Astrocyte (in vitro differentiated cells and primary cell): ENCODE results near the gene ELOVL1. TPM values are rescaled to one million over a fixed set of nuclear protein-coding genes. Genes with fewer than 3 reads are reported as not detected.

Source experiments
- DNase-seq: peaks from one replicate; pipeline ENCODE4 v3.0.0-alpha.2; 2010; ENCODE audit warnings: low read depth
- FAIRE-seq: peaks from 2 replicates; lab custom pipeline; 2011; peaks lifted over from hg19 to GRCh38; lab: Jason Lieb, UNC
- H2AFZ ChIP-seq: 2 replicates; pipeline ENCODE4 v1.6.0; 2012; ENCODE audit warnings: low read depth, low read length, inconsistent platforms
- H3K27ac ChIP-seq: 2 replicates; pipeline ENCODE4 v1.5.1; 2011; ENCODE audit warnings: low read depth, low read length, inconsistent platforms
- H3K27me3 ChIP-seq: 2 replicates; pipeline ENCODE4 v1.6.0; 2011; ENCODE audit warnings: low read length, inconsistent platforms; ENCODE audit not compliant: insufficient read depth
- H3K36me3 ChIP-seq: 2 replicates; pipeline ENCODE4 v1.5.1; 2011; ENCODE audit warnings: low read length, inconsistent platforms; ENCODE audit not compliant: insufficient read depth
- H3K4me1 ChIP-seq: 2 replicates; pipeline ENCODE4 v1.5.1; 2011; ENCODE audit warnings: low read length, inconsistent platforms; ENCODE audit not compliant: insufficient read depth
- H3K4me2 ChIP-seq: 2 replicates; pipeline ENCODE4 v1.6.0; 2012; ENCODE audit warnings: low read length, inconsistent platforms
- H3K4me3 ChIP-seq: 2 replicates; pipeline ENCODE4 v1.5.1; 2011; ENCODE audit warnings: low read depth, mild to moderate bottlenecking, low read length, inconsistent platforms; ENCODE audit not compliant: insufficient read depth
- H3K79me2 ChIP-seq: 2 replicates; pipeline ENCODE4 v1.6.0; 2012; ENCODE audit warnings: mild to moderate bottlenecking, low read length, inconsistent platforms; ENCODE audit not compliant: insufficient read depth
- H3K9ac ChIP-seq: 2 replicates; pipeline ENCODE4 v1.6.0; 2012; ENCODE audit warnings: mild to moderate bottlenecking, low read length, inconsistent platforms
- H3K9me3 ChIP-seq: 2 replicates; pipeline ENCODE4 v1.5.1; 2012; ENCODE audit warnings: low read depth, mild to moderate bottlenecking, low read length, inconsistent platforms; ENCODE audit not compliant: insufficient read depth
- H4K20me1 ChIP-seq: 2 replicates; pipeline ENCODE4 v1.6.0; 2012; ENCODE audit warnings: low read length, inconsistent platforms; ENCODE audit not compliant: insufficient read depth
- H3K27ac Mint-ChIP-seq: one replicate; pipeline ENCODE4 v1.8.0; 2021; ENCODE audit warnings: mild to moderate bottlenecking, mixed read lengths; ENCODE audit not compliant: unreplicated experiment
- H3K27me3 Mint-ChIP-seq: one replicate; pipeline ENCODE4 v1.8.0; 2021; ENCODE audit warnings: low read depth, mixed read lengths; ENCODE audit not compliant: unreplicated experiment
- H3K36me3 Mint-ChIP-seq: one replicate; pipeline ENCODE4 v1.8.0; 2021; ENCODE audit warnings: low read depth, mixed read lengths; ENCODE audit not compliant: unreplicated experiment
- H3K4me1 Mint-ChIP-seq: one replicate; pipeline ENCODE4 v1.8.0; 2021; ENCODE audit warnings: low read depth, mixed read lengths; ENCODE audit not compliant: unreplicated experiment
- H3K4me3 Mint-ChIP-seq: one replicate; pipeline ENCODE4 v1.8.0; 2021; ENCODE audit warnings: mild to moderate bottlenecking, moderate library complexity, mixed read lengths; ENCODE audit not compliant: unreplicated experiment
- H3K9me3 Mint-ChIP-seq: one replicate; pipeline ENCODE4 v1.8.0; 2021; ENCODE audit warnings: mild to moderate bottlenecking, mixed read lengths; ENCODE audit not compliant: unreplicated experiment
- EZH2 ChIP-seq: IDR thresholded peaks from 2 replicates; pipeline ENCODE4 v1.6.1; 2012; ENCODE audit warnings: mild to moderate bottlenecking, low read length, inconsistent platforms; ENCODE audit not compliant: insufficient read depth
- total RNA-seq: library from RNA; stranded (reverse); gene quantifications from 2 replicates; pipeline ENCODE4 v1.2.1, GENCODE V29; 2021
- TF ChIP-seq, protein P1 (sequence below): IDR thresholded peaks from 2 replicates; pipeline ENCODE4 v1.5.1; 2011; ENCODE audit warnings: low read depth, mild to moderate bottlenecking, inconsistent platforms, low read length, moderate library complexity; ENCODE audit not compliant: insufficient read depth

Gene ELOVL1
- total RNA-seq, 1 donor from 2014 or later: 131 TPM

DNA sequence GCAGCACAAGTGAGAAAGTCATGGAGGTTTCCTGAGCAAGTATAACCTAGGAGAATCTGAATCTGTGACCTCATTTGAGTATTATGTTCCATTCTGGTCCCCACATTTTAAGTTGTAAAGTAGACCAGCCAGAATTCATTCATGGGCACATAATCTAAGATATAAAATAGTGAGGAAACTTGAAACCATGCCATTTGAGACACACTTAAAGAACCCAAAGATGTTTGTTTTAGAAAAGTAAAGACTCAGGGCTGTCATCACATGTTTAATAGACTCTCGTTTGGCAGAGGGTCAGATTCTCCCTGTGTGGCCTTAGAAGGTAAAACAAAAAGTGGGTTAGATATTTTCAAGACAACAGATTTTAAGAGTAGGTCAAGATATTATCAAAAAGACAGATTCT lies 28.2 kb upstream of the ELOVL1 start:
- DNase-seq (no peak), FAIRE-seq (no peak)
- Histone ChIP-seq H3K9me3 (no peaks in the 10 kb centered on the region), H2AFZ (no peak overlapping the region), H3K4me2 (no peak overlapping the region), H3K4me1 (no peaks in the 10 kb centered on the region), H3K4me3 (no peak overlapping the region), H3K9ac (no peak overlapping the region), H3K36me3 (peaks cover 7% of the 10 kb centered on the region), H4K20me1 (peaks cover 29% of the 10 kb centered on the region), H3K27ac (no peak overlapping the region), H3K79me2 (peaks cover 55% of the 10 kb centered on the region), H3K27me3 (no peaks in the 10 kb centered on the region)
- Mint-ChIP-seq H3K27me3 (no peaks in the 10 kb centered on the region), H3K9me3 (no peaks in the 10 kb centered on the region), H3K27ac (no peak overlapping the region), H3K36me3 (peaks cover 9% of the 10 kb centered on the region), H3K4me1 (no peaks in the 10 kb centered on the region), H3K4me3 (no peak overlapping the region)
- no peak for TF ChIP-seq EZH2
- TF ChIP-seq, protein P1, sequence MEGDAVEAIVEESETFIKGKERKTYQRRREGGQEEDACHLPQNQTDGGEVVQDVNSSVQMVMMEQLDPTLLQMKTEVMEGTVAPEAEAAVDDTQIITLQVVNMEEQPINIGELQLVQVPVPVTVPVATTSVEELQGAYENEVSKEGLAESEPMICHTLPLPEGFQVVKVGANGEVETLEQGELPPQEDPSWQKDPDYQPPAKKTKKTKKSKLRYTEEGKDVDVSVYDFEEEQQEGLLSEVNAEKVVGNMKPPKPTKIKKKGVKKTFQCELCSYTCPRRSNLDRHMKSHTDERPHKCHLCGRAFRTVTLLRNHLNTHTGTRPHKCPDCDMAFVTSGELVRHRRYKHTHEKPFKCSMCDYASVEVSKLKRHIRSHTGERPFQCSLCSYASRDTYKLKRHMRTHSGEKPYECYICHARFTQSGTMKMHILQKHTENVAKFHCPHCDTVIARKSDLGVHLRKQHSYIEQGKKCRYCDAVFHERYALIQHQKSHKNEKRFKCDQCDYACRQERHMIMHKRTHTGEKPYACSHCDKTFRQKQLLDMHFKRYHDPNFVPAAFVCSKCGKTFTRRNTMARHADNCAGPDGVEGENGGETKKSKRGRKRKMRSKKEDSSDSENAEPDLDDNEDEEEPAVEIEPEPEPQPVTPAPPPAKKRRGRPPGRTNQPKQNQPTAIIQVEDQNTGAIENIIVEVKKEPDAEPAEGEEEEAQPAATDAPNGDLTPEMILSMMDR: no peak

DNA sequence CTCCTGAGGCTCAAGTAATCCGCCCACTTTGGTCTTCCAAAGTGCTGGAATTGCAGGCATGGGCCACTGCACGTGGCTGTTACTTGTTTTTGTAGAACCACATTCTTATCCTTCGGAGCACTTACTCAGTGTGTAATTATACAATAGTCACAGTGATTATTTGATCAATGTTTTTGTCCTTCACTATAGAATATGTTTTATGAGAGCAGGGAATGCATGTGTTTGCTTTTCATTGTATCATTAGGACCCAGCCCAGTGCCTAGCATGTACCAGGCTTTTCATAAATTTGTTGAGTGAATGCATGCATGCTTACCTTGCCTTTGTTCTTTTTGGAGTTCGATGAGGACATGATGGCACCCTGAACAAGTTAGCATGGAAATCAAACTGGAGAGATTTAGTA lies 27.7 kb upstream of the ELOVL1 start:
- Mint-ChIP-seq H3K9me3 (no peaks in the 10 kb centered on the region), H3K4me3 (no peak overlapping the region), H3K27me3 (no peaks in the 10 kb centered on the region), H3K4me1 (no peaks in the 10 kb centered on the region), H3K36me3 (peaks cover 9% of the 10 kb centered on the region), H3K27ac (no peak overlapping the region)
- Histone ChIP-seq H3K4me1 (peaks cover 4% of the 10 kb centered on the region), H3K4me3 (no peak overlapping the region), H3K36me3 (peaks cover 7% of the 10 kb centered on the region), H3K9ac (no peak overlapping the region), H2AFZ (no peak overlapping the region), H3K4me2 (no peak overlapping the region), H3K79me2 (peaks cover 58% of the 10 kb centered on the region), H3K9me3 (no peaks in the 10 kb centered on the region), H3K27ac (no peak overlapping the region), H3K27me3 (no peaks in the 10 kb centered on the region), H4K20me1 (peaks cover 29% of the 10 kb centered on the region)
- no peak for FAIRE-seq
- no peak for TF ChIP-seq EZH2
- TF ChIP-seq, protein P1: no peak
- no peak for DNase-seq

DNA sequence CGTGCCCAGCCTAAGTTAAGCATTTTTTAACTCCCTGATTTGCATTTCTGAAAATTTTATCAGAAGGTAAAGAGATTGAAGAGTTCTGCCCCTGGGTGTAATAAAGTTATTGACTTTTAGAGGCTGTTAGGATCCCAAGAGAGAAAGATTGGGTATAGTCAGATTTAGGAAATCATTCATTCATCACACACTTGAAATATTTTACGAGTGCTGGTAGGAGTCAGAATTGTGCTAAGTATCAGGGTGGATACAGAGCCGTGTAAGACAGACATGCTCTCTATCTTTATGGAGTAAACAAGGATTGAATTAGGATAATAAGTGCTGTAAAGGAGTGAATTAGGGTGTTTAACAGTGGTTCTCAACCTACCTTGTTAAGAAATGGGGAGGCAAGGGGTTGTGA lies 24.9 kb upstream of the ELOVL1 start:
- Histone ChIP-seq H3K79me2 (peaks cover 78% of the 10 kb centered on the region), H3K4me1 (peaks cover 17% of the 10 kb centered on the region), H3K27ac (no peak overlapping the region), H3K9me3 (no peaks in the 10 kb centered on the region), H3K27me3 (no peaks in the 10 kb centered on the region), H3K4me3 (no peak overlapping the region), H3K4me2 (no peak overlapping the region), H2AFZ (no peak overlapping the region), H3K36me3 (peaks cover 10% of the 10 kb centered on the region), H4K20me1 (peaks cover 39% of the 10 kb centered on the region), H3K9ac (no peak overlapping the region)
- peaks cover 9% of the 10 kb centered on the region for H3K36me3 Mint-ChIP-seq
- TF ChIP-seq, protein P1: no peak
- peaks cover 11% of the 10 kb centered on the region for H3K4me1 Mint-ChIP-seq
- H3K27ac Mint-ChIP-seq: no peak overlapping the region
- H3K4me3 Mint-ChIP-seq: no peak overlapping the region
- no peaks in the 10 kb centered on the region for H3K9me3 Mint-ChIP-seq
- FAIRE-seq (no peak), DNase-seq (no peak)
- H3K27me3 Mint-ChIP-seq: no peaks in the 10 kb centered on the region
